HG03469 (cell line): ENCODE data around the gene SYAP1.
"Not testable (repeated sequence)": the region's sequence is repeated elsewhere in the genome, so short reads cannot be mapped to it uniquely, and the experiment has no call there.

Experiments
- ATAC-seq: cut with Tn5 transposase; IDR thresholded peaks from one replicate; pipeline ENCODE4 v1.9.1; 2021; ENCODE audit warnings: mild to moderate bottlenecking, moderate library complexity, moderate number of reproducible peaks; ENCODE audit not compliant: unreplicated experiment

The SYAP1 gene

GRCh38 chrX:16719334-16720084 is at the start of gene SYAP1:
Gene SYAP1 (plus strand): TSS chrX:16719612. CDS start chrX:16719725, 113 bp downstream.
- ATAC-seq, result peak; percentile 93

GRCh38 chrX:16671005-16671404 is 48.4 kb upstream of the SYAP1 start:
- ATAC-seq, result no peak

- ATAC-seq, result no peak
These were observed 40.7 kb upstream of the SYAP1 start for GRCh38 chrX:16678689-16679088.

- no peak for ATAC-seq
These were observed 36.3 kb upstream of the SYAP1 start for GRCh38 chrX:16683007-16683664.

GRCh38 chrX:16687514-16687913 is 31.9 kb upstream of the SYAP1 start:
- ATAC-seq, result no peak

GRCh38 chrX:16695079-16695676 is 24.2 kb upstream of the SYAP1 start:
- ATAC-seq, result no peak

- no peak for ATAC-seq
These were observed 22.5 kb upstream of the SYAP1 start for GRCh38 chrX:16696956-16697355.

- no peak for ATAC-seq
These were observed 20.0 kb upstream of the SYAP1 start for GRCh38 chrX:16699389-16699788.

- no peak for ATAC-seq
These were observed 18.7 kb upstream of the SYAP1 start for GRCh38 chrX:16700734-16701133.

GRCh38 chrX:16702700-16703599 is 16.5 kb upstream of the SYAP1 start:
- no peak for ATAC-seq

- no peak for ATAC-seq
These were observed 14.0 kb upstream of the SYAP1 start for GRCh38 chrX:16705370-16705769.

GRCh38 chrX:16708016-16708415 is 11.4 kb upstream of the SYAP1 start:
- no peak for ATAC-seq

- ATAC-seq, result no peak
These were observed 8.1 kb upstream of the SYAP1 start for GRCh38 chrX:16711219-16711811.

GRCh38 chrX:16711893-16712547 is 7.4 kb upstream of the SYAP1 start:
- peak; percentile 14 for ATAC-seq

GRCh38 chrX:16712548-16713155 is 6.8 kb upstream of the SYAP1 start, which contains the start of gene CTPS2:
Gene CTPS2 (minus strand): TSS chrX:16712669. CDS start chrX:16702902, 9,767 bp downstream.
- peak; percentile 70 for ATAC-seq

- ATAC-seq, result no peak
These were observed 4.9 kb upstream of the SYAP1 start for GRCh38 chrX:16714504-16714903.

- not testable (repeated sequence) for ATAC-seq
These were observed 3.8 kb upstream of the SYAP1 start for GRCh38 chrX:16715638-16716037.

GRCh38 chrX:16716451-16716850 is 3.0 kb upstream of the SYAP1 start:
- not testable (repeated sequence) for ATAC-seq

GRCh38 chrX:16718824-16719333 is 533 bp upstream of the SYAP1 start:
- ATAC-seq, result no peak
